ENCODE results near the gene CEP85. TPM values are rescaled to one million over a fixed set of nuclear protein-coding genes. Genes with fewer than 3 reads are reported as not detected.
A peak's percentile ranks its signal among the peaks of the same experiment; 100 is the strongest.
"Not testable (repeated sequence)": the region's sequence is repeated elsewhere in the genome, so short reads cannot be mapped to it uniquely, and the experiment has no call there.

CEP85 gene
- polyA plus RNA-seq, 4 donors: 2.7 to 11.0 (median 5.6) TPM

DNA sequence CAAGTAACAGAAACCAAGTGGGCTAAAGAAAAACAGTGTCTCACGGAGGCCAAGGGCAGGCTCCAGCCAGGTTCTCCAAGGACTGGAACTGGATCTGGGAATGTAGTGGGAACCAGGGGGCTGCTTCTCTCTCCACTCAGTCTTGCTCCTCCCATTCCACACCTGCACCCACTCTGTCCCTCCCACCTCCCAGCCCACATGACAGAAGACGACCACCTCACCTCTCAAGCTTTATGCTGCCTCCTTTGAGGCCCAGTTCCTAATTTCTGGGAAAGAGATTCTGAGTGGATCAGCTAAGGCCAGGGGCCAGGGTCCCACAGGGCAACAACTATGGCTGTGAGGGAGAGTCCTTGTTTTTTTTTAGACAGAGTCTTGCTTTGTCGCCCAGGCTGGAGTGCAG is 18.8 kb upstream of the CEP85 start:
- Histone ChIP-seq H3K27ac (ENCODE audit: low read depth in 1 of 3, low read length in 2 of 3) (no peak overlapping the region), H3K36me3 (ENCODE audit: control insufficient read depth in 3 of 3, insufficient read depth in 2 of 3, low read depth in 1 of 3, low read length in 3 of 3) (no peaks in the 10 kb centered on the region), H3K4me1 (ENCODE audit: control insufficient read depth in 3 of 3, insufficient read depth in 2 of 3, low read depth in 1 of 3, low read length in 2 of 3) (no peaks in the 10 kb centered on the region), H3K9me3 (ENCODE audit: control insufficient read depth in 2 of 2, insufficient read depth in 1 of 2, low read depth in 1 of 2, low read length in 1 of 2) (no peaks in the 10 kb centered on the region), H3K4me3 (ENCODE audit: low read depth in 1 of 3, low read length in 3 of 3) (no peak overlapping the region), H3K27me3 (ENCODE audit: control insufficient read depth in 3 of 3, insufficient read depth in 3 of 3, low read length in 3 of 3) (no peaks in the 10 kb centered on the region)
- 33 to 49% (median 34%) methylated on average over 3 of the region's 3 CpGs for WGBS, 3 donors
- no peak for FAIRE-seq
- no peak for DNase-seq

DNA sequence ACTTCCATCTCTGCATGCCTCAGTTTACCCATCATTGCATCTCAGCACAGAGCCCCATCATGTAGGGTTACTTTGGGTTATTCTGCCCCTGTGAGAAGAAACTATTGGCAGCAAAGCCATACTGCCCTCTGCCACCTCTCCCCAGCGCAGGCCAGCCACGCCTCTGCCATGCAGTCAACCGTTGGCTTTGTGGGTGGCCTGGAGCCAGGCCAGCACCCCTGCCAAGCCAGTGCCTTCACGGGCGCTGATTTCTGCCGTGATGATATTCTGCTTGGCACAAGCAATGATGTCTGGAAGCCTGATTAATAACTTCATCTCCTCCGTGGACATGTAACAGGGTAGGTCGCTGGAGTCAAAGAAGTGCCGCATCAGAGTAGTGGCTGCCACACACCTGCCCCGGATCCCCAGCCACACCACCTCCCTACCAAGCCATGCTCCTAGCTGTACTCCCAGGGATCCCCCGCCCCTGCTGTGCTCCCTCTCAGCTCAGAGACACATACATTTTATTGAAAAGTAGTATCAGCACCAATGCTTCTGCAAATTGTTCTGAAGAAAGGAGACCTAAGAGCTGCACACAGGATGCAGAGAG is 15.0 kb upstream of the CEP85 start:
- FAIRE-seq (no peak), DNase-seq (no peak)
- 11 to 62% (median 37%) methylated on average over 11 of the region's 11 CpGs for WGBS, 3 donors

DNA sequence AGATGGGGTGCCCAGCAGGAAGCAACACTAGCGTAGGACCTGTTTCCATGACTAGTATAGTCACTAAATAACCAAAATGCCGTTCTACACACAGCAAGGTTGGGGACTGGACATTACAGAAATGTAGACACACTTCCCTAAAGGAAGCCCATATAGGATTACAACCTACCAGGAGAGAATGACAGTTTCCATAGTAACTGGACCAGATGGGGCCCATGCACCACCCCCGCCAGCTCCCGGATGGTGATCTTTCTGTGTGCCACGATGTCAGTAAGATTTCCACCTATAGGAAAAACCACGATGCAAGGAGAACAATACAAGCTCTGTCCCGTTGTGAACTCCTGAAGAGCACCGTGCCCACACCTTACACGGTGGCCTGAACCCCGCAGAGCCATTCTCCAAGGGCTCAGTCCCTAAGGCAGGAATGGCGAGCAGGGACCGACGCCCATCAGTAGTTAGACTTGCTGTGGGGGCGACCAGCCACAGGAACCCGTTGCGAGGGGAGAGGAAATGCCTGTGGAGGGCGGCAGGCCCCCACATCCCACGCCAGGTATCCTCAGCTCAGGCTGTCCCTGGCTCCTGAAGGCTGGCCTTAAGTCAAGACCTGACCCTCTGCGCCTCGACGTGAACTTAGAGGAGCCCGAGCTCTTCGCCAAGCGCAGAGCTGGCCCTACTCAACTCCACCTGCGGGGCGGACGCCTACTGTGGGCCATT is 13.6 kb upstream of the CEP85 start:
- H3K9me3 ChIP-seq (ENCODE audit: control insufficient read depth in 2 of 2, insufficient read depth in 1 of 2, low read depth in 1 of 2, low read length in 1 of 2): no peaks in the 10 kb centered on the region
- no peak overlapping the region for H3K4me3 ChIP-seq (ENCODE audit: low read depth in 1 of 3, low read length in 3 of 3)
- FAIRE-seq: no peak
- H3K27ac ChIP-seq (ENCODE audit: low read depth in 1 of 3, low read length in 2 of 3): no peak overlapping the region
- no peaks in the 10 kb centered on the region for H3K36me3 ChIP-seq (ENCODE audit: control insufficient read depth in 3 of 3, insufficient read depth in 2 of 3, low read depth in 1 of 3, low read length in 3 of 3)
- WGBS, 3 donors: 69 to 76% (median 74%) methylated on average over 26 to 27 of the region's 27 CpGs
- H3K4me1 ChIP-seq (ENCODE audit: control insufficient read depth in 3 of 3, insufficient read depth in 2 of 3, low read depth in 1 of 3, low read length in 2 of 3): no peaks in the 10 kb centered on the region
- H3K27me3 ChIP-seq (ENCODE audit: control insufficient read depth in 3 of 3, insufficient read depth in 3 of 3, low read length in 3 of 3): peaks cover 0 to 5% (median 0%) of the 10 kb centered on the region in 3 donors
- no peak for DNase-seq

More for the DNA sequence above, 15.0 kb upstream of the CEP85 start:
- Histone ChIP-seq H3K4me1 (ENCODE audit: control insufficient read depth in 3 of 3, insufficient read depth in 2 of 3, low read depth in 1 of 3, low read length in 2 of 3) (no peaks in the 10 kb centered on the region), H3K27ac (ENCODE audit: low read depth in 1 of 3, low read length in 2 of 3) (no peak overlapping the region), H3K36me3 (ENCODE audit: control insufficient read depth in 3 of 3, insufficient read depth in 2 of 3, low read depth in 1 of 3, low read length in 3 of 3) (no peaks in the 10 kb centered on the region), H3K9me3 (ENCODE audit: control insufficient read depth in 2 of 2, insufficient read depth in 1 of 2, low read depth in 1 of 2, low read length in 1 of 2) (no peaks in the 10 kb centered on the region), H3K27me3 (ENCODE audit: control insufficient read depth in 3 of 3, insufficient read depth in 3 of 3, low read length in 3 of 3) (peaks cover 0 to 5% (median 0%) of the 10 kb centered on the region in 3 donors), H3K4me3 (ENCODE audit: low read depth in 1 of 3, low read length in 3 of 3) (no peak overlapping the region)

DNA sequence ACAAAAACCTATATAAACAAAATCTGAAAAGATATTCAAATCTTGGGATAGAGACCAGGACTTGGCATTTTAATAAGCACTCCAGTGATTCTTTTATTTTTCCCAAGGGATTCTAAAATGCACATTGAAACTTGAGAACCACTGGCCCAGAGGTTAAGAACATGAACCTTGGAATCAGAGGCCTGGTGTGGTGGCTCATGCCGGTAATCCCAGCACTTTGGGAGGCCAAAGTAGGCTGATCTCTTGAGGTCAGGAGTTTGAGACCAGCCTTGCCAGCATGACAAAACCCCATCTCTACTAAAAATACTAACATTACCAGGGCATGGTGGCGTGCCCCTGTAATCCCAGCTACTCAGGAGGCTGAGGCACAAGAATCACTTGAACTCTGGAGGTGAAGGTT is 12.9 kb upstream of the CEP85 start:
- H3K4me3 ChIP-seq (ENCODE audit: low read depth in 1 of 3, low read length in 3 of 3): no peak overlapping the region
- H3K27ac ChIP-seq (ENCODE audit: low read depth in 1 of 3, low read length in 2 of 3): no peak overlapping the region
- FAIRE-seq (no peak), DNase-seq (no peak)
- 74 to 85% (median 78%) methylated on average over 2 of the region's 2 CpGs for WGBS, 3 donors
- peaks cover 0 to 5% (median 0%) of the 10 kb centered on the region in 3 donors for H3K27me3 ChIP-seq (ENCODE audit: control insufficient read depth in 3 of 3, insufficient read depth in 3 of 3, low read length in 3 of 3)
- no peaks in the 10 kb centered on the region for H3K36me3 ChIP-seq (ENCODE audit: control insufficient read depth in 3 of 3, insufficient read depth in 2 of 3, low read depth in 1 of 3, low read length in 3 of 3)
- H3K9me3 ChIP-seq (ENCODE audit: control insufficient read depth in 2 of 2, insufficient read depth in 1 of 2, low read depth in 1 of 2, low read length in 1 of 2): no peaks in the 10 kb centered on the region
- no peaks in the 10 kb centered on the region for H3K4me1 ChIP-seq (ENCODE audit: control insufficient read depth in 3 of 3, insufficient read depth in 2 of 3, low read depth in 1 of 3, low read length in 2 of 3)

DNA sequence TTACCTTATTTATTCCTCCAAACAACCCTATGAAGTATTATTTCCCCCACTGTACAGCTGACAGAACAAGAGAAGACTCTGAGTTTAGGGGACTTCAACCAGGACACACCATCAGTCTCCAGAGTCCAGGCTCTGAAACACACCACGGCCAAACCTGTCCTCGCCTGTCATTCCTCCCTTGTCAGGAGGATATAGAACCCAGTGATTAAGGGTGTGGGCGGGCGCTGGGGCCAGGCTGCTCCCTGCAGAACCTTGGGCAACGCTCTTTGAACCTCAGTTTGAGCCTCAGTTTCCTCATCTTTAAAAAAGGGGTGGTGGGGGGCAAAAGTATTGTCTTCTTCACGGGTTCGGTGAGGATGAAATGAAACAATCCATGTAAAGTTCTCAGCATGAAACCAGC is 9.4 kb upstream of the CEP85 start:
- 35 to 63% (median 51%) methylated on average over 7 of the region's 7 CpGs for WGBS, 3 donors
- peak overlapping the region in 1 of 3 donors; percentile 25 for H3K27ac ChIP-seq (ENCODE audit: low read depth in 1 of 3, low read length in 2 of 3)
- no peak for FAIRE-seq
- H3K36me3 ChIP-seq (ENCODE audit: control insufficient read depth in 3 of 3, insufficient read depth in 2 of 3, low read depth in 1 of 3, low read length in 3 of 3): no peaks in the 10 kb centered on the region
- peaks cover 0 to 5% (median 0%) of the 10 kb centered on the region in 3 donors for H3K27me3 ChIP-seq (ENCODE audit: control insufficient read depth in 3 of 3, insufficient read depth in 3 of 3, low read length in 3 of 3)
- no peaks in the 10 kb centered on the region for H3K4me1 ChIP-seq (ENCODE audit: control insufficient read depth in 3 of 3, insufficient read depth in 2 of 3, low read depth in 1 of 3, low read length in 2 of 3)
- peak; percentile 25 to 31 for DNase-seq
- no peaks in the 10 kb centered on the region for H3K9me3 ChIP-seq (ENCODE audit: control insufficient read depth in 2 of 2, insufficient read depth in 1 of 2, low read depth in 1 of 2, low read length in 1 of 2)
- H3K4me3 ChIP-seq (ENCODE audit: low read depth in 1 of 3, low read length in 3 of 3): peak overlapping the region in 2 of 3 donors; percentile 61 to 62

DNA sequence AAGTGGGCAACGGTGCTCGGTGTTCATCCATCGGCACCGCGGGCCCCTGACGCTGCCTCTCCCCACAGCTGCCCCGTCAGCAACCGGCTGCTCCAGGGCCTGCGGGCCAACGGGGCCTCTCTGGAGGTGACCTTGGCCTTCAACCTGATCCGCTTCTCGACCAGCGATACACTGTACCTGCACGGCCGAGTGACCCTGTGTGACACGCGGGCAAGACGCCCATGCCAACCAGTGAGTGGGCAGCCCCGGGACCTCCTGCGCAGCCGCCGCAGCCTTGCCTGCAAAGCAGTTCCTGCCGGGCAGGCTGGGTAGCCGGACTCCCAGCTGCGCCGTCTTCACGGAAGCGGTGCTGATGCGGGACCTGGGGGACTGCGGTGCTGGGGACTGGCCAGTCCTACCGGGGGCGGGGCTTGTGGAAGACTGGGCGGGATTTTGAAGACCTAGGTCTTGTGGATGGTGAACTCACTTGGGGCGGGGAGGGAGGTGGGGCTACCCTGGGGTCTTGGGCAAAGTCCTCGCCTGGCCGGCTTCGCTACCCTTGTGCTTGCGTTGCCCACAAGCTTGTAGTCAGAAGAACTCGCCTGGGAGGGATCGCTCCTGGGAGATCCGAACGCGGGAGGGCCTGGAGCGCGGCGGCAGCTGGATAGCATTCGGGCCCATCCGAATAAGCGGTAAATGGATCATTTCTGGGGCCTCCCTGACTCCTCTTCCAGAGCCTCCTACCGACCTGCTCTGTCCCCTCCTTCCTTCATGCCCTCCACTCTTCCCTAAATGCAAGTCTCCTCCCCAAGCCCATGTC is 8.8 kb upstream of the CEP85 start:
- WGBS, 3 donors: 4 to 8% (median 7%) methylated on average over 38 to 50 of the region's 50 CpGs
- Histone ChIP-seq H3K36me3 (ENCODE audit: control insufficient read depth in 3 of 3, insufficient read depth in 2 of 3, low read depth in 1 of 3, low read length in 3 of 3) (no peaks in the 10 kb centered on the region), H3K27ac (ENCODE audit: low read depth in 1 of 3, low read length in 2 of 3) (peak overlapping the region in 2 of 3 donors; percentile 52 to 75), H3K9me3 (ENCODE audit: control insufficient read depth in 2 of 2, insufficient read depth in 1 of 2, low read depth in 1 of 2, low read length in 1 of 2) (no peaks in the 10 kb centered on the region), H3K27me3 (ENCODE audit: control insufficient read depth in 3 of 3, insufficient read depth in 3 of 3, low read length in 3 of 3) (peaks cover 0 to 5% (median 0%) of the 10 kb centered on the region in 3 donors), H3K4me1 (ENCODE audit: control insufficient read depth in 3 of 3, insufficient read depth in 2 of 3, low read depth in 1 of 3, low read length in 2 of 3) (no peaks in the 10 kb centered on the region), H3K4me3 (ENCODE audit: low read depth in 1 of 3, low read length in 3 of 3) (peak overlapping the region; percentile 4 to 62 (median 61))
- DNase-seq: peak; percentile 90 to 94
- no peak for FAIRE-seq

DNA sequence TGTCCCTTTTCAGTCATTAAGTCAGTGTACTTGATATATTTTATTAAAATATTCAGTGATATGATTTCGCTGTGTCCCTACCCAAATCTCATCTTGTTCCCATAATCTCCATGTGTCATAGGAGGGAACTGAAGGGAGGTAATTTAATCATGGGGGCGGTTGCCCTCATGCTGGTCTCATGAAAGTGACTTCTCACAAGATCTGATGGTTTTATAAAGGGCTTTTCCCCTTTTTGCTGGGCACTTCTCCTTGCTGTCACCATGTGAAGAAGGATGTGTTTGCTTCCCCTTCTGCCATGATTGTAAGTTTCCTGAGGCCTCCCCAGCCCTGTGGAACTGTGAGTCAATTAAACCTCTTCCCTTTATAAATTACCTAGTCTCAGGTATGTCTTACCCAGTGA is 3.3 kb upstream of the CEP85 start:
- not testable (repeated sequence) for H3K4me1 ChIP-seq (ENCODE audit: control insufficient read depth in 3 of 3, insufficient read depth in 2 of 3, low read depth in 1 of 3, low read length in 2 of 3); H3K27me3 ChIP-seq (ENCODE audit: control insufficient read depth in 3 of 3, insufficient read depth in 3 of 3, low read length in 3 of 3); H3K27ac ChIP-seq (ENCODE audit: low read depth in 1 of 3, low read length in 2 of 3); DNase-seq; H3K4me3 ChIP-seq (ENCODE audit: low read depth in 1 of 3, low read length in 3 of 3); H3K9me3 ChIP-seq (ENCODE audit: control insufficient read depth in 2 of 2, insufficient read depth in 1 of 2, low read depth in 1 of 2, low read length in 1 of 2); H3K36me3 ChIP-seq (ENCODE audit: control insufficient read depth in 3 of 3, insufficient read depth in 2 of 3, low read depth in 1 of 3, low read length in 3 of 3); FAIRE-seq
- WGBS, 3 donors: 86 to 96% (median 91%) methylated on average over 2 of the region's 2 CpGs

DNA sequence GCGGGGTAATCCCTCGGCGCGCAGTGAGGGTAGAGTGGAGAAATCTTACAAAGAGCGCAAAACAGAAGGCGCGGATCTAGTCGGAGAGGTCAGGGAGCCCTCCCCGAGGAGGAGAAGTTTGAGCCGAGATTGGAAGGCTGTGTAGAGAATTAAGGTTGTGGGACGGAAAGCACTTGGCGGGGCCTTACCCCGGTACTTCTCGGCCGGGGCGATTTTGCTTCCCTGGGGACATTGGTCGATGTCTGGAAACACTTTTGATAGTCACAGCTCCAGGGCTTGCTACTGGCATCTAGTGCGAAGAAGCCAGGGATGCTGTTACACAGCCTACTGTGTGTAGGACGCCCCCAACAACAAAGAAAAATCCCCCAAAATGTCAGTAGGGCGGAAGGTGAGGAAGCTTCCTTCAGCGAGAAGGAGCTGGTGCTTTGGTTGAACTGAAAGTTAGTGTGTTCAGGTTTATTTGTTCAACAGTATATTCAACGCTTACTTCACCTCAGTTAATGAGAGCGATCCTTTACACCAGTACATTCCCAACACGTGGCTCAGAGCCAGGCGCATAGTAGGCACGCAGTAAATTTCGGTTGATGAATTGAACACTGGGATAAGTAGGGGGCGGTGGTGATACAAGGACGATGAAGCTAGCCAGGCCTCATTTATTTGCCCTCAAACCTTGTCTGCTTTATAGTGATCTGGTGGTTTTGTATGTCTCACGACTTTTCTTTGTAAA is 807 bp downstream of the CEP85 start:
- H3K27ac ChIP-seq (ENCODE audit: low read depth in 1 of 3, low read length in 2 of 3): peak overlapping the region; percentile 86 to 91 (median 91)
- FAIRE-seq (no peak), DNase-seq (peak in 1 of 2 donors; percentile 28)
- peak overlapping the region; percentile 56 to 75 (median 74) for H3K4me3 ChIP-seq (ENCODE audit: low read depth in 1 of 3, low read length in 3 of 3)
- no peaks in the 10 kb centered on the region for H3K36me3 ChIP-seq (ENCODE audit: control insufficient read depth in 3 of 3, insufficient read depth in 2 of 3, low read depth in 1 of 3, low read length in 3 of 3)
- no peaks in the 10 kb centered on the region for H3K9me3 ChIP-seq (ENCODE audit: control insufficient read depth in 2 of 2, insufficient read depth in 1 of 2, low read depth in 1 of 2, low read length in 1 of 2)
- H3K27me3 ChIP-seq (ENCODE audit: control insufficient read depth in 3 of 3, insufficient read depth in 3 of 3, low read length in 3 of 3): no peaks in the 10 kb centered on the region
- 1 to 2% (median 2%) methylated on average over 30 of the region's 30 CpGs for WGBS, 3 donors
- H3K4me1 ChIP-seq (ENCODE audit: control insufficient read depth in 3 of 3, insufficient read depth in 2 of 3, low read depth in 1 of 3, low read length in 2 of 3): peaks cover 0 to 8% (median 0%) of the 10 kb centered on the region in 3 donors
